ENCODE results near the gene TMOD4. TPM values are rescaled to one million over a fixed set of nuclear protein-coding genes. Genes with fewer than 3 reads are reported as not detected.
"Not testable (repeated sequence)": the region's sequence is repeated elsewhere in the genome, so short reads cannot be mapped to it uniquely, and the experiment has no call there.

Gene TMOD4
- total RNA-seq, result not detected
- long read RNA-seq, result 0 reads

DNA sequence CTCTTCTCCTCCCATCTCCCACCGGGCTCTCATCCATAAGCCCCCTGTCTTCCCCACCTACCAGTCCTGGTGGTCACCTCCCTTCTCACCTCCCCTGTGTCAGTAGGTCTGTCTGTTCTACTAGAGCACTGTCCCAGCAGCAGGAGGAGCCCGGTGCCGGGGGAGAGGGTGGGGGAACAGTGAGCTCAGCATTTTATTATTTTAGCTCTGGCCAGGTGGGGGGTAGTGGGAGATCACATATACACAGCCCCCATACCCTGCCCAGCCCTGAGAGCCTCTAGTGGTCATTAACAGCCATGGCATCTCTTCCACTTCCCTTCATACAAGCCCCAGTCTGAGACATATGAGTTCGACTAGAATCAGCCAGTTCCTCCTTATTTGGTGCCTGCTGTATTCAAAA lies at the start of gene TMOD4:
Gene TMOD4, minus strand, starts transcription at position 119 of the 400 bp plus-strand sequence. CDS start 1,106 bp downstream, outside the sequence.
- DNase-seq (no peak), ATAC-seq (ENCODE audit: poor library complexity) (peak; percentile 64)
- intact Hi-C loops (cut with DNase I), result no loop called here

DNA sequence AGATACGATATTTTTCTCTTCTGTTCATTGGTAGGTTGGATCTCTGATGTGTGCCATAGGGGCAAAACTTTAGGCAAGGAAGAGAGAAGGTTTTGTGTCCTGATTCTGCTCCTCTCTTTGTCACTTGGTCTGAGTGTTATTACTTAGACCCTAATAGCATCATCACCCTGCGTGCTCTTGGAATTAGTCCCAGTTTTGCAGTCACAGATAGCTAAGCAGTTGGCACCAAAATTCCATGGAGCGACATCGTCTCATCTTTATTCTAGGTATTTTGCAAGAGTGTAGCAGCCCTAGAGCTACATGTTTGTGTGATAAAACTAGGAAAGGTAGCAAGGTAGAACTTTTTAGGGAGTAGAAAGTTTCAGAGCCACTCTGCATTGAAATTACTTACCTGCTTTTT lies 46.3 kb upstream of the TMOD4 start:
- DNase-seq, result no peak
- peak; percentile 54 for ATAC-seq (ENCODE audit: poor library complexity)
- intact Hi-C loops (cut with DNase I), result no loop called here

DNA sequence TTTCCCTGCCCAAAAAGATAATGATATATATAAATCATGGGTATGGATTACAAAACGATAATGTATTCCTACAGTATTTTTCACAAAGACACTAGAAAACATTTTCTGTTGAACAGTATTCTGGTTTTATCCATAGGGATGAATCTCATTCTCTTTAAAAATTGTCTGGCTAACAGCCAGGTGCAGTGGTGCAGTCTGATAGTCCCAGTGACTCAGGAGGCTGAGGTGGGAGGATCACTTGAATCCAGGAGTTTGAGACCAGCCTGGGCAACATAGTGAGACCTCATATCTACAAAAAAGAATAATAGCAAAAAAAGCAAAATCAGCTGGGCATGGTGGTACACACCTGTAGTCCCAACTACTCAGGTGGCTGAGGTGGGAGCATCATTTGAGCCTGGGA lies 45.8 kb upstream of the TMOD4 start:
- ATAC-seq (ENCODE audit: poor library complexity), result no peak
- intact Hi-C loops (cut with DNase I), result no loop called here

DNA sequence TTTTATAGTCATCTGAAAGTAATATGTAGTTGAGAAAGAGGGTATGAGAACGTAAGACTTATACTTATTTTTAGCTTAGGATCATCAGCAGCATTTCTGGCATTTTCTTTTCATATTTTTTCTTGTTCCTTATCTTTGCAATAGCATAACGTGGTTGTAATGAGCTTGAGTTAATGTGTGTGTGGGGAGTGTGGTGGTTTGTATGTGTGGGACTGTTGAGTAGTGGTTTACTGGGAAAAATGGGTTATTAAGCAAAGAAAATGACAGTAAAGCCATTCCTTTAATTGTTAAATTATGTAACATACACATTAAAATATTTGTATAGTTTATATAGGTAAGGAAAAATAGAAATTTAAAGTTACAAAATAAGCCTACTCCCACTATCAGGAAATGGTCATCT lies 37.8 kb upstream of the TMOD4 start:
- ATAC-seq (ENCODE audit: poor library complexity) (no peak), DNase-seq (no peak)
- intact Hi-C loops (cut with DNase I), result no loop called here

More for the DNA sequence above, 45.8 kb upstream of the TMOD4 start:
- DNase-seq, result no peak

DNA sequence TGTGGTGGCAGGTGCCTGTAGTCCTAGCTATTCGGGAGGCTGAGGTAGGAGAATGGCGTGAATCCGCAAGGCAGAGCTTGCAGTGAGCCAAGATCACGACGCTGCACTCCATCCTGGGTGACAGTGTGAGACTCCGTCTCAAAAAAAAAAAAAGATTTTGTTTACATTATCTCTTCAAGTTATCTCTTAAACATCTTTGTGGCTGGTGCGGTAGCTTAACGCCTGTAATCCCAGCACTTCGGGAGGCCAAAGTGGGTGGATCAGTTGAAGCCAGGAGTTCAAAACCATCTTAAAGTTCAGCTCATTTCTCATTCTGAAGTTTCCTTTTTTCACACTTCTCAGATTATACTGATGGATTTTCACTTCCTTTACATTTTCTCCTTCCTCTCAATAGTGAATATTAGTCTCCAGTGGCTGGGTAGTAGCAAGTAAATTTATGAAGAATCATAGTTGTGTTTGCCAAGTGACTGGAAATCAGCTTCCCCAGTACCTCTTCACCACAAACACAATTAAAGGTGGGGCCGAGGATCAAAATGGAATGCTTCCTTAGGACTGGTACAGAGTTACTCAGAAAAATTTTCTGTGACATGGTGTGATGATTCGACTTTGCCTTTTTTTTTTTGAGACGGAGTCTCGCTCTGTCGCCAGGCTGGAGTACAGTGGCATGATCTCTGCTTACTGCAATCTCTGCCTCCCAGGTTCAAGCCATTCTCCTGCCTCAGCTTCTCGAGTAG lies 36.4 kb upstream of the TMOD4 start:
- no peak for DNase-seq
- intact Hi-C loops (cut with DNase I), result no loop called here
- ATAC-seq (ENCODE audit: poor library complexity), result no peak

DNA sequence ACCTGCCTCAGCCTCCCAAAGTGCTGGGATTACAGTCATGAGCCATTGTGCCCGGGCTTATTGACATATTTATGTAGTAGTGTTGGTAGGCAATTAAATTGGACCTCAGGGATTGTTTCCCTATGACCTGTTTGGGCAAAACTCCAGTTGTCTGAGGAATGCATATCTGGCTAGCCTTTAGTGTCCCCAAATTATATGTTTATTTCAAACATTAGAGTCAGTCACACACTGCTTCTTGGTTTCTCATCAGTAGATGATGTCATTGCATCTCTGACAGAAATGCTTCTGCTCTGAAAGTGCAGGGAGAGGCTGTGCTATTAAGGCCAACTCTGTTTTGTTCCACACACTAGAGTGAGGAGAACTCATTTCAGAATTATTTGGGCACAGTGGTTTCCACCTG lies 35.0 kb upstream of the TMOD4 start:
- DNase-seq, result no peak
- intact Hi-C loops (cut with DNase I), result no loop called here
- ATAC-seq (ENCODE audit: poor library complexity), result no peak

DNA sequence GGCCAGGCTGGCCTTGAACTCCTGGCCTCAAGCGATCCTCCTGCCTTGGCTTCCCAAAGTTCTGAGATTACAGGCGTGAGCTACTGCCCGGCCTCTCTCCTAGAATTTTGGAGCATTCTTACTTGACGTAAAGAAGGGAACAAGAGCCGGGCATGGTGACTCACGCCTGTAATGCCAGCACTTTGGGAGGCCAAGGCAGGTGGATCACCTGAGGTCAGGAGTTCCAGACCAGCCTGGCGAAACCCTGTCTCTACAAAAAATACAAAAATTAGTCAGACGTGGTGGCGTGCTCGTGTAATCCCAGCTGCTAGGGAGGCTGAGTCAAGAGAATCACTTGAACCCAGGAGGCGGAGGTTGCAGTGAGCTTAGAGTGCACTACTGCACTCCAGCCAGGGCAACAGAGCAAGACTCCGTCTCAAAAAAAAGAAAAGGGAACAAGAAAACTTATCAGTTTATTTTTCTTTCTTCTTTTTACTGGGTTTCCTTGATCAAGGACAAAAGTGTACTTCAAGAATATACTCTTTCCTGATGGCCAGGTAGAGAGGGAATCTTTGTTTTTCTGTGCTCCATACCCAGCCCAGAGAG lies 29.7 kb upstream of the TMOD4 start:
- DNase-seq; ATAC-seq (ENCODE audit: poor library complexity); intact Hi-C loops (cut with DNase I): not testable (repeated sequence)

DNA sequence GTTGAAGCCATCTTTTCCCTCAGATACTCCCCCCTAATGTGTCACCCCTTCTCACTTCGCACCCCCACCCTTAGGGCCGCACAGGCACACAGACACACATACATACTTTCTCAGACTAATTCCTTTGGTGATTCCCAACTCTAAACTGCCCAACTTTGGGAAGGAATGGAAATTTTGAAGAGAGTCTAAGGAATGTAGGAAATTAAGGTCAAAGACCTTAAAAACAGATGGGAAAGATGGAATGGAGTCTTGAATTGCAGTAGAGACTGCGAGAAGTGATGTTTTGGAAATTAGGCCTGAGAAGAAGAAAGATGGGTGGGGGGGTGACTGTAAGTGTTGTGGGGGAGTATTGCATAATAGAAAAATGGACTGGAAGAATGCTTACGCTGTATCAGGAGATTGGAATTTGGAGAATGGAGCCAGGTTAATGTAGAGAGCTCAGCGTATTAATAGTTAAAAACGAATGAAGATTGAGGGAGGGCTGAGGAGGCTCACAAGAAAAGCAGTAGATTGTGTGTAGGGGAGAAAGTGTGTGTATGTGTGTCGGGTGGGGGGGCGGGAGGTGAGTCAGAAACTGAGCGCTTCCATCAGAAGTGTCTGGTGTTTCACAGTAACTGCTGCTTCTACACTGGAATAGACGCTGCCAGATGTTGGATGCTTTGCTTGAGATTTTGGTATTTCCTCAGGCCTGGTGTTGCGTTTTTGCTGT lies 24.2 kb upstream of the TMOD4 start:
- no peak for ATAC-seq (ENCODE audit: poor library complexity)
- DNase-seq, result no peak
- intact Hi-C loops (cut with DNase I), result no loop called here

DNA sequence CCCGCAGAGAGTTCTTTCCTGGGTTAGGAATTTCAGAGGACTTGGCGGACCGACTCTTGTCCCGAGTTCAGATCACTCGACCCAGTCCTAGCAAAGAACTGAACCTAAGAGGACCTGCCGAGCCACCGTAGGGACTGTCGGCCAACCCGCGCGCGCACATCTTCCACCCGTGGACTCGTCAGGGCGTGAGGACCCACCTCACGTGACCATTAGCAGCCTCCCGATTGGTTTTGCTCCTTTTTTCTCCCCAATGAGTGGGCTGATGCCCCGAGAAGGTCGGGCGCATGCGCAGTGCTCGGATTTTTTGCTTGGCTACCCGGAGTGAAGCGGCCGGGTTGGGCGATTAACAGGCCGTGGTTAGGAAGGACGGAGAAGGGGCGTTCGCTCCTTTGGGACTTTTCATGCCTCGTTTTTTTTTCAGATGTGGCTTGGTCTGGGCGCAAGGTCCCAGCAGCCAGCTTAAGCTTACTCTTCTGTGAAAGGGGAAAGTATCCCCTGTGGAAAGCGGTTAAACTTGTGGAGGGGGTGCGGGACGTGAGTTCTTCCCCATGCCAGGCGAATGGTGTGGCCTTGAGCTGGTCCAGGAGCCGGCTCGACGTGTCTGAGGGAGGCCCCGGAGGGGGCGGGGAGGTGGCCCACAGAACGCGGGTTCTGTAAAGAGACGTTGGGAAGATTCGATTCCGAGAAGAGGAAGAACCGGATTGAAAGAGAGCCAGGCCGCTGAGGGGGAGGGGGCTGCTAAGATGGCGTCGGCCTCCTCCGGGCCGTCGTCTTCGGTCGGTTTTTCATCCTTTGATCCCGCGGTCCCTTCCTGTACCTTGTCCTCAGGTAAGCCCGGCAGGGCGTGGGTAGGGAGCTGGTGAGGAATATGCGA lies 22.7 kb upstream of the TMOD4 start, which contains the start of gene PIP5K1A:
Gene PIP5K1A, plus strand, starts transcription at position 299 of the 874 bp plus-strand sequence. Its CDS starts 445 bp downstream, at position 744.
- intact Hi-C loops (cut with DNase I), result no loop called here
- peak; percentile 95 for ATAC-seq (ENCODE audit: poor library complexity)
- peak; percentile 100 for DNase-seq

DNA sequence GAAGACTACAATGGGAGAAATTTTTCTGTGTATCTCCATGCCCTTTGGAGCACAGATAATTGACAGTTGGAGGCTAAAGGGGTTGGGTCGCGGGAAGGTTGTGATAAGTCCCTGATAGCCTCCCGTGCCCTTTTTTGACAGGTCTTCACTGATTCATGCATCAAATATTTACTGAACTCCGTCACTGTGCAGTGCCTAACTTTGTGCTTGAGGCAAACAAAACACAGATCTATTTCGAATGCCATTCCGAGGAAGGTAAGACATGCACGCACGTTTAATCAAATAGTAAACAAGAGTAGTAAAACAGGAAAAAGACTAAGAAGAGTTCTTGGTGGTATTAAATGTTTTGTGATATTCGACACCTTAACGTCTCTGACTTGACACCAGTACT lies 22.1 kb upstream of the TMOD4 start:
- intact Hi-C loops (cut with DNase I), result no loop called here
- ATAC-seq (ENCODE audit: poor library complexity) (no peak), DNase-seq (no peak)

DNA sequence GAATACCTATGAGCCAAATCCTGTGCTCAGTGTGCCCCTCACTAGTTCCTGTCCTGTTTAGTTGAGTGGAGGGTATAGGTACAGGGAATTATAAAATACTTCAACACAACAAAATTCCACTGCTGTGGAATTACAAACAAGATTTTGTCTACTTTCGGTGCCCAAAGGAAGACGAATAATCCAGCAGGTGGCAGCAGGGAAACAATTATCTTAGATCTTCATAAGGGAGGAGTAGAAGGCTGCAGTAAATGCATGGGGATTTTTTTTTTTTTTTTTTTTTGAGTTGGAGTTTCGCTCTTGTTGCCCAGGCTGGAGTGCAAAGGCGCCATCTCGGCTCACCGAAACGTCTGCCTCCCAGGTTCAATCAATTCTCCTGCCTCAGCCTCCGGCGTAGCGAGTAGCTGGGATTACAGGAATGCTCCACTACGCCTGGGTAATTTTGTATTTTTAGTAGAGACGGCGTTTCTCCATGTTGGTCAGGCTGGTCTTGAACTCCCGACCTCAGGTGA lies 20.6 kb upstream of the TMOD4 start:
- DNase-seq (no peak), ATAC-seq (ENCODE audit: poor library complexity) (peak; percentile 47)
- intact Hi-C loops (cut with DNase I), result no loop called here

DNA sequence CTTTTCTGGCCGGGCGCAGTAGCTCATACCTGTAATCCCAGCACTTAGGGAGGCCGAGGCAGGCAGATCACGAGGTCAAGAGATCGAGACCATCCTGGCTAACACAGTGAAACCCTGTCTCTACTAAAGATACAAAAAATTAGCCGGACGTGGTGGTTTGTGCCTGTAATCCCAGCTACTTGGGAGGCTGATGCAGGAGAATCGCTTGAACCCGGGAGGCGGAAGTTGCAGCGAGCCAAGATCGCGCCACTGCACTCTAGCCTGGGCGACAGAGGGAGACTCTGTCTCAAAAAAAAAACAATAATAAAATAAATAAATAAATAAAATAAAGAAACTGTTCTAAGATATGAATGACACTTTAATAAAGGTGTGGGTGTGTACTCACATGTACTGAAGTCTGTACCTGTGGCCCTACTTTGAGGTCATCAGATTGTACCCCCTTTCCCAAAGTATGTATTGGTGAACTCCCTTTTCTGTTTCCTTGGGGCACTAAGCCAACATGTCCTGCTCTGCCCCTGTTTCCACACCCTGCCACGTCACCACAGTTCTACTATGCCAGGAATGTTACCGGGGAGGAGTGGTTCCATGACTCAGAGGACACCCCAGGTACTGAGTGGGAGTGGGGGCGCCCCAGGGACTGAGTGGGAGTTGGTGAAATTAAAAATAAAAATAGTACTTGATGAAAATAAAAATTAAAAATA lies 19.3 kb upstream of the TMOD4 start:
- not testable (repeated sequence) for ATAC-seq (ENCODE audit: poor library complexity); DNase-seq
- intact Hi-C loops (cut with DNase I), result loop anchor here (2.0 kb wide), 1 partner anchor 56 kb away; no protein-coding TSS in a partner anchor

DNA sequence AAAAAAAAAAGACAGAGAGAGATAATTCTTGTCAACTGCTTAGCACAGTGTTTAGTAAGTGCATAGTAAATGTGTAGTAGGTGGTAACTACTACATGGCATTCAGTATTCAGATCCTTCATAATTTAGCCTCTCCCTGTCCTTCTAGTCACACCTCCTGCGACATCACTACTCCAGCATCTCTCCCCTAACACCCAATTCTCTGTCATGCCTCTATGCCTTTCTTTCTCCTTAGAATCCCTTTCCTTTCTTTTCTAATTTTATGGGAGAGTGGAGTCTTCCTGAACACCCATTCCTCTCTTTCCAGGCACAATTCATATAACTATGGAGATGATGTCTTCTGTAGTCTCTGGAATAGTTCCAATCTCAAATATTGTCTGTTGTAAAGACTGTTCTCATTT lies 18.1 kb upstream of the TMOD4 start:
- intact Hi-C loops (cut with DNase I), result loop anchor here (2.0 kb wide), 1 partner anchor 57 kb away; no protein-coding TSS in a partner anchor
- no peak for ATAC-seq (ENCODE audit: poor library complexity)
- no peak for DNase-seq

DNA sequence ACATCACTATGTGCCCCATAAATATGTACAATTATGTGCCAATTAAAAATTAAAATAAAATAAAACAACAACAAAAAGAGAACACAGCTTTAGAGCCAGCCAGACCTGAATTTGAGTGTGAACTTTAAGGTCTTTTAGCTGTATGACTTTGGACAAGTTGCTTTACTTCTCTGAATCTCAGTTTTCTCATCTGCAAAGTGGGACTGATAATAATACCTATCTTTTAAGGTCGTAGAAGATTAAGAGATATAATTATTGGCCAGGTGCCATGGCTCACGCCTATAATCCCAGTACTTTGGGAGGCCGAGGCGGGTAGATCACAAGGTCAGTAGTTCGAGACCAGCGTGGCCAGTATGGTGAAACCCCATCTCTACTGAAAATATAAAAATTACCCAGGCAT lies 17.5 kb upstream of the TMOD4 start:
- ATAC-seq (ENCODE audit: poor library complexity), result no peak
- DNase-seq, result no peak
- intact Hi-C loops (cut with DNase I), result no loop called here

DNA sequence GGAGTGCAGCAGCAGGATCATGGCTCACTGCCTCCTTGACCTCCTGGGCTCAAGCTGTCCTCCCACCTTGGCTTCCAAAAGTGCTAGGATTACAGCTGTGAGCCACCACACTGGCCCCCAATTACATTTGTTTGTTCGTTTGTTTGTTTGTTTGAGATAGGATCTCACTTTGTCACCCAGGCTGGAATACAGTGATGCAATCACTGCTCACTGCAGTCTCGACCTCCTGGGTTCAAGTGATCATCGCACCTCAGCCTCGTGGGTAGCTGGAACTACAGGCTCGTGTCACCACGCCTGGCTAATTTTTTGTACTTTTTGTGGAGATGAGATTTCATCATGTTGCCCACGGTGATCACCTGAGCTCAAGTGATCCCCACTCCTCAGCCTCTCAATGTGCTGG lies 16.3 kb upstream of the TMOD4 start:
- DNase-seq (no peak), ATAC-seq (ENCODE audit: poor library complexity) (no peak)
- intact Hi-C loops (cut with DNase I), result no loop called here

DNA sequence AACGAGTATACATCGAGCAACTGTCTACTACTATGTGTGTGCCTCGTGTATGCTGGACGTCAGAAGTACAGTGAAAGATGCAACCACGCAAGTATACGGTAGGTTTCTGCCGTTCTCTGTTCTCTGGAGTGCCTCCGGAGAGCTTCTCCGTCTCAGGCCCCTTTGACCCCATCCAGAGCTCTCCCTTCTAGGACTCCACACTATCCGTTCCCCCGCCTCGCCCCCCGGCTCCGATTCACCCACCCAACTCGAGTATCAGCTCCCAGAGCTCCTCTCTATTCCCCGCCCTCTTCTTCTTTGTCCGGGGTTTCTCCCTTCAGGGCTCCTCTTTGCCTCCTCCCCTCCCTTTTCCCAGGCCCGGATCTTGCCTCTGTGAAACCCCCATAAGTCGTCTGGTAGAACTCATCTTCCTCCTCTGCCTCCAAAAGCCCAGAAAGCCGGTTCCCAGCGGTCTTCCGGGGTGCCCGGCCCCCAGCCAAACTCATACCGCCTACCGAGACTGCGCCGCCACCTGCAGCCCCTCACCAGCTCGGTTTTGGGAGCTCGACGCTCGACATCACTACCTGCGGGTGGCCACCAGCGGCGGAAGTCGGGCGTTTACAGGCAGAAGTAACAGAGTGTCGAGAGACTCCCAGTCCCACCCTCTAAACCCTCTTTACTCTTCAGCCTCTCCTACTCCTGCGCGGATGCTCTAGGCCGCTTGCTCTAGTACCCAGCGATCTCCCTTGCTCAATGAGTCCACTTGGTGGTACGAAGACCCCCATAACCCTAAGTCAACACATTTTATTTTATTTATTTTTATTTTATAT lies 14.1 kb upstream of the TMOD4 start, which contains the start of gene VPS72:
Gene VPS72, minus strand, starts transcription at position 561 of the 809 bp plus-strand sequence. Its CDS starts 76 bp downstream, at position 485.
- ATAC-seq (ENCODE audit: poor library complexity), result peak; percentile 99

DNA sequence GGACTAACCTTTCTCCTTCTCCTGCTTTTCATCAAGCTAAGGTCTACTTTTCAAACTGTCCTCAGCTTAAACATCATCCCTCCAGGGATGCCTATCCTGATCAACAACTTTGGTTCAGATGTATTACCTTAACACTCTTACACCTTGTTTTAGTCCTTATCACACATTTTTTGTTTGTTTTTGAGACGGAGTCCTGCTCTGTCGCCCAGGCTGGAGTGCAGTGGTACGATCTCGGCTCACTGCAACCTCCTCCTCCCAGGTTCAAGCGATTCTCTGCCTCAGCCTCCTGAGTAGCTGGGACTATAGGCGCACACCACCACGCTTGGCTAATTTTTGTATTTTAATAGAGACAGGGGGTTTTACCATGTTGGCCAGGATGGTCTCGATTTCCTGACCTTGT lies 12.9 kb upstream of the TMOD4 start:
- ATAC-seq (ENCODE audit: poor library complexity); DNase-seq; intact Hi-C loops (cut with DNase I): not testable (repeated sequence)

More for the DNA sequence above, 14.1 kb upstream of the TMOD4 start, which contains the start of gene VPS72:
- DNase-seq, result peak; percentile 89
- intact Hi-C loops (cut with DNase I), result no loop called here

All from Right ventricle myocardium superior (tissue), 1 donor.